NCI-H2107 (cell line): ENCODE measurements around the gene ANKRD37.

Experiments
- DNase-seq: peaks from one replicate; lab custom pipeline; 2025; lab: John Stamatoyannopoulos, UW

The ANKRD37 gene

GRCh38 chr4:185421366-185422124 lies 24.9 kb downstream of the ANKRD37 start:
- DNase-seq = no peak

GRCh38 chr4:185424905-185425646 lies 28.4 kb downstream of the ANKRD37 start:
- no peak for DNase-seq

- DNase-seq = peak; percentile 74
These were observed 29.2 kb downstream of the ANKRD37 start, which contains the start of gene UFSP2 for GRCh38 chr4:185425647-185426352. Gene UFSP2 (minus strand): TSS chr4:185425964. CDS start chr4:185425868, 96 bp downstream.

GRCh38 chr4:185426960-185427688 lies 30.5 kb downstream of the ANKRD37 start:
- DNase-seq = no peak

- no peak for DNase-seq
These were observed 33.0 kb downstream of the ANKRD37 start for GRCh38 chr4:185429660-185430059.

GRCh38 chr4:185435466-185435865 lies 38.8 kb downstream of the ANKRD37 start:
- no peak for DNase-seq

GRCh38 chr4:185437809-185438208 lies 41.2 kb downstream of the ANKRD37 start:
- no peak for DNase-seq

- DNase-seq = no peak
These were observed 44.8 kb downstream of the ANKRD37 start for GRCh38 chr4:185441479-185441878.

GRCh38 chr4:185445209-185445608 lies 48.6 kb downstream of the ANKRD37 start:
- DNase-seq = no peak
